IMR-90 (cell line): Measurements from ENCODE around the gene CEP170B. TPM values are rescaled to one million over a fixed set of nuclear protein-coding genes. Genes with fewer than 3 reads are reported as not detected.
A peak's percentile ranks its signal among the peaks of the same experiment; 100 is the strongest.

ENCODE experiments used
- ATAC-seq: fragments of 200-7000 bp; cut with Tn5 transposase; 2 replicates; pipeline ENCODE4 v1.9.1; 2020; ENCODE audit warnings: low read depth, mild to moderate bottlenecking, moderate library complexity
- BruUV-seq: library from RNA; stranded (reverse); fragments of 400-500 nt; replicated peaks from 2 replicates; lab custom pipeline; 2021; lab: Mats Ljungman, UMichigan
- CTCF ChIA-PET: fragments of 300-600 bp; formaldehyde crosslinking; extraction: SDS; loops from one replicate; lab custom pipeline; 2021; ENCODE audit warnings: antibody characterized with exemption; lab: Yijun Ruan, JAX
- POLR2A ChIA-PET: fragments of 300-600 bp; sonication (Branson Sonifier 250); formaldehyde crosslinking; loops from one replicate; lab custom pipeline; 2022; ENCODE audit warnings: antibody characterized with exemption; ENCODE audit not compliant: unreplicated experiment; lab: Charles Lee
- DNase-seq: peaks from one replicate; pipeline ENCODE4 v3.0.0; 2013
- H2AFZ ChIP-seq: replicated peaks from 2 replicates; pipeline ENCODE3; 2013; ENCODE audit warnings: low read length, mild to moderate bottlenecking; ENCODE audit not compliant: poor library complexity
- H2AK5ac ChIP-seq: 2 replicates; pipeline ENCODE4 v1.6.1; 2013; ENCODE audit warnings: low read depth, low read length, inconsistent platforms
- H2AK9ac ChIP-seq: replicated peaks from 2 replicates; pipeline ENCODE3; 2013; ENCODE audit warnings: mild to moderate bottlenecking, low read depth, low read length, moderate library complexity; ENCODE audit not compliant: poor library complexity
- H2BK120ac ChIP-seq: 2 replicates; pipeline ENCODE4 v1.6.1; 2013; ENCODE audit warnings: low read depth, low read length, inconsistent platforms
- H2BK15ac ChIP-seq: 3 replicates; pipeline ENCODE4 v1.6.1; 2013; ENCODE audit warnings: low read depth, low read length, inconsistent platforms
- H2BK20ac ChIP-seq: 2 replicates; pipeline ENCODE4 v1.6.1; 2013; ENCODE audit warnings: low read depth, mild to moderate bottlenecking, inconsistent platforms, low read length, moderate library complexity
- H2BK5ac ChIP-seq: 2 replicates; pipeline ENCODE4 v1.6.1; 2013; ENCODE audit warnings: mild to moderate bottlenecking, low read depth, low read length, inconsistent platforms; ENCODE audit not compliant: poor library complexity, severe bottlenecking
- H3K14ac ChIP-seq: replicated peaks from 2 replicates; pipeline ENCODE4 v1.6.1; 2013; ENCODE audit warnings: low read depth, low read length, inconsistent platforms
- H3K18ac ChIP-seq: 2 replicates; pipeline ENCODE4 v1.6.1; 2013; ENCODE audit warnings: low read depth, low read length, control low read depth
- H3K23ac ChIP-seq: 2 replicates; pipeline ENCODE4 v1.6.1; 2013; ENCODE audit warnings: low read depth, low read length, inconsistent platforms
- H3K27ac ChIP-seq: 2 replicates; pipeline ENCODE4 v1.5.1; 2013; ENCODE audit warnings: mild to moderate bottlenecking, control low read depth, low read length; ENCODE audit not compliant: insufficient read depth
- H3K27me3 ChIP-seq: 2 replicates; pipeline ENCODE4 v1.6.1; 2013; ENCODE audit warnings: low read length; ENCODE audit not compliant: control insufficient read depth, insufficient read depth
- H3K36me3 ChIP-seq: 2 replicates; pipeline ENCODE4 v1.6.1; 2013; ENCODE audit warnings: low read length, mixed read lengths; ENCODE audit not compliant: control insufficient read depth, insufficient read depth
- H3K4ac ChIP-seq: 2 replicates; pipeline ENCODE4 v1.6.1; 2013; ENCODE audit warnings: low read depth, low read length, inconsistent platforms
- H3K4me1 ChIP-seq: 2 replicates; pipeline ENCODE4 v1.6.1; 2013; ENCODE audit warnings: low read length, mixed read lengths; ENCODE audit not compliant: control insufficient read depth, insufficient read depth
- H3K4me2 ChIP-seq: 2 replicates; pipeline ENCODE4 v1.6.1; 2013; ENCODE audit warnings: low read depth, mild to moderate bottlenecking, control low read depth, low read length, moderate library complexity
- H3K4me3 ChIP-seq: 2 replicates; pipeline ENCODE4 v1.5.1; 2013; ENCODE audit warnings: low read depth, mild to moderate bottlenecking, control low read depth, low read length, moderate library complexity; ENCODE audit not compliant: insufficient read depth
- H3K56ac ChIP-seq: 2 replicates; pipeline ENCODE4 v1.6.1; 2013; ENCODE audit warnings: low read length, inconsistent platforms; ENCODE audit not compliant: insufficient read depth; ENCODE audit errors: extremely low read depth
- H3K79me1 ChIP-seq, 2 experiments: 2 replicates each; pipeline ENCODE4 v1.6.1; 2013; ENCODE audit warnings: low read length in 2 of 2, inconsistent platforms in 1 of 2, low read depth in 1 of 2
- H3K9ac ChIP-seq: 2 replicates; pipeline ENCODE4 v1.6.1; 2013; ENCODE audit warnings: low read depth, low read length, control low read depth
- H3K9me1 ChIP-seq: 2 replicates; pipeline ENCODE4 v1.6.1; 2013; ENCODE audit warnings: low read length, inconsistent platforms; ENCODE audit not compliant: insufficient read depth
- H3K9me3 ChIP-seq: 2 replicates; pipeline ENCODE4 v1.6.1; 2013; ENCODE audit warnings: low read length; ENCODE audit not compliant: control insufficient read depth, insufficient read depth
- H4K20me1 ChIP-seq: 2 replicates; pipeline ENCODE4 v1.6.1; 2013; ENCODE audit warnings: low read length, inconsistent platforms; ENCODE audit not compliant: insufficient read depth
- H4K5ac ChIP-seq: 2 replicates; pipeline ENCODE4 v1.6.1; 2013; ENCODE audit warnings: mild to moderate bottlenecking, low read depth, low read length, control low read depth
- H4K8ac ChIP-seq, 2 experiments: 2 replicates each; pipeline ENCODE4 v1.6.1; 2013; ENCODE audit warnings: low read depth in 2 of 2, low read length in 2 of 2, control low read depth in 1 of 2, inconsistent platforms in 1 of 2
- H4K91ac ChIP-seq: 2 replicates; pipeline ENCODE4 v1.6.1; 2013; ENCODE audit warnings: low read depth, low read length, inconsistent platforms; ENCODE audit not compliant: insufficient read depth
- CEBPB ChIP-seq: IDR thresholded peaks from 2 replicates; pipeline ENCODE4 v1.6.1; 2012; ENCODE audit warnings: low read depth, low read length, improper control_type of control experiment
- CHD1 ChIP-seq: IDR thresholded peaks from 2 replicates; pipeline ENCODE4 v1.6.1; 2012; ENCODE audit warnings: low read depth, low read length, improper control_type of control experiment
- CTCF ChIP-seq: conservative IDR thresholded peaks from 2 replicates; pipeline ENCODE4 v1.5.1; 2012; ENCODE audit warnings: mild to moderate bottlenecking, low read depth, low read length, improper control_type of control experiment
- MAFK ChIP-seq: IDR thresholded peaks from 2 replicates; pipeline ENCODE4 v1.6.1; 2012; ENCODE audit warnings: low read depth, low read length, improper control_type of control experiment
- MXI1 ChIP-seq: IDR thresholded peaks from 2 replicates; pipeline ENCODE4 v1.6.1; 2012; ENCODE audit warnings: low read depth, mild to moderate bottlenecking, low read length, moderate library complexity, borderline replicate concordance
- RFX5 ChIP-seq: IDR thresholded peaks from 2 replicates; pipeline ENCODE4 v1.8.0; 2012; ENCODE audit warnings: low read depth, mild to moderate bottlenecking, low read length, moderate library complexity
- WGBS, 2 experiments: methylation state at CpG; one replicate each; pipeline versions ENCODE4 v1.1.5 to v1.1.7; 2013; ENCODE audit warnings: missing lambda C conversion rate in 2 of 2; ENCODE audit not compliant: insufficient read length in 1 of 2; ENCODE audit errors: extremely low coverage in 2 of 2; 5-methylcytosine and 5-hydroxymethylcytosine counted together
- dilution Hi-C: fragments of 300-500 bp; cut with HindIII; formaldehyde crosslinking; loops from one replicate; pipeline ENCODE4 v1.14.3; 2018; ENCODE audit warnings: low sequenced_read_pairs; ENCODE audit not compliant: unreplicated experiment
- in situ Hi-C: fragments of 300-500 bp; cut with MboI; formaldehyde crosslinking; loops from 3 replicates; pipeline ENCODE4 v1.14.3; 2019; ENCODE audit warnings: low sequenced_read_pairs, inconsistent platforms, mixed read lengths
- intact Hi-C: fragments of 100-400 bp; cut with micrococcal nuclease; formaldehyde crosslinking; loops from 2 replicates; pipeline ENCODE4 v1.10.0; 2022
- polyA plus RNA-seq, 3 experiments: library from polyadenylated mRNA; depleted of rRNA; stranded (reverse); fragments of >200 nt; gene quantifications; 2 replicates each; pipeline ENCODE4 v1.2.3, GENCODE V29; 2012; ENCODE audit warnings: low replicate concordance in 1 of 3
- total RNA-seq: library from RNA; depleted of rRNA; stranded (reverse); fragments of >200 nt; gene quantifications from 2 replicates; pipeline ENCODE4 v1.2.3, GENCODE V29; 2012

Gene CEP170B
- total and polyA plus RNA-seq, 2 of the 4 experiments (the other 2 are of a cell fraction): 3.6 to 13.1 TPM

GRCh38 chr14:104852280-104852663, 12.8 kb upstream of the CEP170B start:
- H3K9ac ChIP-seq: no peak overlapping the region
- H4K5ac ChIP-seq: no peak overlapping the region
- whole genome bisulfite sequencing, 2 experiments: no CpG with 5 or more reads among the region's 8 CpGs
- ATAC-seq: peak; percentile 11; the same call in 1 of the 2 replicates
- no TSS peak for BruUV-seq
- no peak overlapping the region for H4K91ac ChIP-seq
- no peak overlapping the region for H3K4ac ChIP-seq
- ChIA-PET CTCF (no interaction called here), POLR2A (no interaction called here)
- no peak overlapping the region for H3K14ac ChIP-seq
- H2BK5ac ChIP-seq: no peak overlapping the region
- no peaks in the 10 kb centered on the region for H3K9me3 ChIP-seq
- H4K20me1 ChIP-seq: no peaks in the 10 kb centered on the region
- H3K18ac ChIP-seq: no peak overlapping the region
- no peak overlapping the region for H2BK120ac ChIP-seq
- no peak overlapping the region for H3K4me3 ChIP-seq
- TF ChIP-seq MAFK (no peak), CTCF (no peak), CHD1 (no peak), MXI1 (no peak), RFX5 (no peak), CEBPB (peak; percentile 74; the same call in 1 of the 2 replicates)
- H2AFZ ChIP-seq: no peak overlapping the region
- no peak overlapping the region for H3K27ac ChIP-seq
- no peak overlapping the region for H3K4me2 ChIP-seq
- no peak overlapping the region for H4K8ac ChIP-seq
- in situ Hi-C loops (no loop called here), dilution Hi-C loops (no loop called here), intact Hi-C loops (no loop called here)
- H3K79me1 ChIP-seq: no peaks in the 10 kb centered on the region
- no peaks in the 10 kb centered on the region for H3K9me1 ChIP-seq
- no peak overlapping the region for H3K56ac ChIP-seq
- no peak overlapping the region for H2BK15ac ChIP-seq
- H3K23ac ChIP-seq: no peak overlapping the region
- H3K36me3 ChIP-seq: no peaks in the 10 kb centered on the region
- H2AK5ac ChIP-seq: no peak overlapping the region
- H2AK9ac ChIP-seq: no peak overlapping the region
- no peaks in the 10 kb centered on the region for H3K4me1 ChIP-seq
- no peak overlapping the region for H2BK20ac ChIP-seq
- peaks cover 47% of the 10 kb centered on the region for H3K27me3 ChIP-seq
- DNase-seq: no peak
